Liver (tissue), 9 donors: ENCODE data around the gene ARHGEF40. TPM values are rescaled to one million over a fixed set of nuclear protein-coding genes. Genes with fewer than 3 reads are reported as not detected.

ENCODE experiments used
- DNase-seq: peaks from one replicate; pipeline ENCODE4 v3.0.0-alpha.2; 2017; ENCODE audit warnings: low spot score
- H3K27ac ChIP-seq, 2 donors: one replicate each; pipeline ENCODE4 v1.7.0; 2013; ENCODE audit warnings: inconsistent platforms in 2 of 2, low read length in 2 of 2, control low read depth in 1 of 2, low read depth in 1 of 2, mild to moderate bottlenecking in 1 of 2
- H3K27me3 ChIP-seq, 4 donors: one replicate each; pipeline versions ENCODE4 v1.6.1 to v1.7.0; 2013; ENCODE audit warnings: low read length in 3 of 4, inconsistent platforms in 1 of 4, mild to moderate bottlenecking in 1 of 4, moderate library complexity in 1 of 4; ENCODE audit not compliant: control insufficient read depth in 4 of 4, insufficient read depth in 4 of 4
- H3K36me3 ChIP-seq, 4 donors: one replicate each; pipeline versions ENCODE4 v1.6.1 to v1.7.0; 2013; ENCODE audit warnings: low read length in 3 of 4, mild to moderate bottlenecking in 3 of 4, low read depth in 1 of 4, moderate library complexity in 1 of 4; ENCODE audit not compliant: control insufficient read depth in 4 of 4, insufficient read depth in 3 of 4
- H3K4me1 ChIP-seq, 4 donors: one replicate each; pipeline versions ENCODE4 v1.6.1 to v1.7.0; 2013; ENCODE audit warnings: low read length in 3 of 4, mild to moderate bottlenecking in 3 of 4, moderate library complexity in 1 of 4; ENCODE audit not compliant: control insufficient read depth in 4 of 4, insufficient read depth in 4 of 4
- H3K4me3 ChIP-seq, 3 donors: one replicate each; pipeline versions ENCODE4 v1.6.1 to v1.7.0; 2013; ENCODE audit warnings: low read length in 3 of 3, control low read depth in 1 of 3, low read depth in 1 of 3, mild to moderate bottlenecking in 1 of 3
- H3K9ac ChIP-seq, 2 donors: one replicate each; pipeline ENCODE4 v1.7.0; 2013; ENCODE audit warnings: low read length in 2 of 2, mild to moderate bottlenecking in 2 of 2, moderate library complexity in 2 of 2, control low read depth in 1 of 2, low read depth in 1 of 2
- H3K9me3 ChIP-seq, 4 donors: one replicate each; pipeline versions ENCODE4 v1.6.1 to v1.7.0; 2013; ENCODE audit warnings: low read length in 3 of 4; ENCODE audit not compliant: control insufficient read depth in 4 of 4
- FOXA1 ChIP-seq: IDR thresholded peaks from 2 replicates; pipeline ENCODE4 v1.6.1; 2016; ENCODE audit warnings: antibody characterized with exemption
- FOXA2 ChIP-seq: IDR thresholded peaks from 2 replicates; pipeline ENCODE4 v1.6.1; 2016; ENCODE audit warnings: antibody characterized with exemption
- GABPA ChIP-seq, 2 donors: IDR thresholded peaks in 1 of 2; conservative IDR thresholded peaks in 1 of 2; 2 replicates each; pipeline ENCODE4 v1.6.1; 2016; ENCODE audit warnings: antibody characterized with exemption in 2 of 2, mild to moderate bottlenecking in 1 of 2, moderate library complexity in 1 of 2
- HNF4A ChIP-seq, 2 donors: conservative IDR thresholded peaks; 2 replicates each; pipeline ENCODE4 v1.6.1; 2016; ENCODE audit warnings: antibody characterized with exemption in 2 of 2, mild to moderate bottlenecking in 2 of 2
- HNF4G ChIP-seq: IDR thresholded peaks from 2 replicates; pipeline ENCODE4 v1.6.1; 2016; ENCODE audit warnings: antibody characterized with exemption
- JUND ChIP-seq, 2 donors: IDR thresholded peaks; 2 replicates each; pipeline ENCODE4 v1.6.1; 2016; ENCODE audit warnings: antibody characterized with exemption in 2 of 2
- NR2F2 ChIP-seq: IDR thresholded peaks from 2 replicates; pipeline ENCODE4 v1.6.1; 2016; ENCODE audit warnings: antibody characterized with exemption
- RAD21 ChIP-seq, 2 donors: IDR thresholded peaks; 2 replicates each; pipeline ENCODE4 v1.6.1; 2016; ENCODE audit warnings: antibody characterized with exemption in 2 of 2, mild to moderate bottlenecking in 2 of 2
- SP1 ChIP-seq: IDR thresholded peaks from 2 replicates; pipeline ENCODE4 v1.6.1; 2018; ENCODE audit warnings: antibody characterized with exemption, mild to moderate bottlenecking
- TAF1 ChIP-seq: conservative IDR thresholded peaks from 2 replicates; pipeline ENCODE4 v1.6.1; 2016; ENCODE audit warnings: antibody characterized with exemption, mild to moderate bottlenecking
- YY1 ChIP-seq: IDR thresholded peaks from 2 replicates; pipeline ENCODE4 v1.6.1; 2016; ENCODE audit warnings: antibody characterized with exemption, mild to moderate bottlenecking
- WGBS: extraction: QIAGEN DNeasy Blood & Tissue Kit; methylation state at CpG from one replicate; pipeline ENCODE4 v1.1.7; 2013; 5-methylcytosine and 5-hydroxymethylcytosine counted together
- polyA plus RNA-seq, 2 donors: library from polyadenylated mRNA; stranded (reverse) in 1 of 2; unstranded in 1 of 2; fragments of 200-250 nt in 1 of 2; fragments of >200 nt in 1 of 2; fragmentation: Nextera tagmentation in 1 of 2; extraction: Ambion mirVana in 1 of 2; gene quantifications; one replicate each; pipeline versions ENCODE4 v1.2.1 to v1.2.3, GENCODE V29; 2013 to 2015
- total RNA-seq, 2 donors: library from RNA; depleted of rRNA; stranded (reverse); fragments of >200 nt; gene quantifications; one replicate each; pipeline ENCODE4 v1.2.3, GENCODE V29; 2014
- TF ChIP-seq, protein P1 (sequence below): fragments of 150-350 bp; IDR thresholded peaks from 2 replicates; pipeline ENCODE4 v1.5.1; 2017; ENCODE audit warnings: improper control_type of control experiment, low read depth, low read length; ENCODE audit not compliant: missing input control
- TF ChIP-seq, protein P2 (sequence below): IDR thresholded peaks from 2 replicates; pipeline ENCODE4 v1.6.1; 2016; ENCODE audit warnings: antibody characterized with exemption
- TF ChIP-seq, protein P3 (sequence below): IDR thresholded peaks from 2 replicates; pipeline ENCODE4 v1.6.1; 2016; ENCODE audit warnings: antibody characterized with exemption
- TF ChIP-seq, protein P4 (sequence below): IDR thresholded peaks from 2 replicates; pipeline ENCODE4 v1.6.1; 2016; ENCODE audit warnings: antibody characterized with exemption, mild to moderate bottlenecking
- donor health status: healthy.
- donor health status: healthy.
- donor health status: healthy.
- donor health status: healthy.
- donor health status: healthy.

ARHGEF40 gene
- total and polyA plus RNA-seq, 4 donors = 9.3 to 42.5 (median 16.9) TPM

DNA sequence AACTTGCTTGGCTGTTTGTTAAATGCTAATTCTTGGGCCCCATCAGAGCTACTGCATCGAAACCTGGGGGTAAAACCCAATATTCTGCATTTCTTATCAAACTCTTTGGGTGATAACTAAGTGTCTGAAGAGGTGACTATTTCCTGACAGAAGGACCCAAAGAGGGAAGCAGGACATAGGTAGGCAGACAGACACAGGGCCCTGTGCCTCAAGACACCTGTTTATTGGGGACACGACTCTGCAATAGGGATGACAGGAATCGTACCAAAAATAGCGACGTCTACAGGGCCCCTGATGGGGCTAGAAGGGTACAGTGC lies 19.7 kb downstream of the ARHGEF40 start:
- H3K27me3 ChIP-seq = no peaks in the 10 kb centered on the region
- TF ChIP-seq RAD21 (IDR thresholded peaks at IDR 0.05) (no peak), HNF4A (conservative IDR thresholded peaks at IDR 0.05) (no peak), FOXA2 (no peak), NR2F2 (no peak), GABPA (IDR thresholded peaks at IDR 0.05 in 1 of 2, conservative IDR thresholded peaks at IDR 0.05 in 1 of 2) (no peak), JUND (IDR thresholded peaks at IDR 0.05) (no peak)
- no peak overlapping the region for H3K27ac ChIP-seq
- H3K9me3 ChIP-seq = no peaks in the 10 kb centered on the region
- no peak for DNase-seq
- no peak overlapping the region for H3K4me3 ChIP-seq
- H3K36me3 ChIP-seq = peaks cover 15 to 31% (median 20%) of the 10 kb centered on the region in 4 donors
- H3K4me1 ChIP-seq = peaks cover 6 to 15% (median 8%) of the 10 kb centered on the region in 4 donors
- 89% methylated on average over 5 of the region's 5 CpGs for WGBS
- no peak overlapping the region for H3K9ac ChIP-seq

DNA sequence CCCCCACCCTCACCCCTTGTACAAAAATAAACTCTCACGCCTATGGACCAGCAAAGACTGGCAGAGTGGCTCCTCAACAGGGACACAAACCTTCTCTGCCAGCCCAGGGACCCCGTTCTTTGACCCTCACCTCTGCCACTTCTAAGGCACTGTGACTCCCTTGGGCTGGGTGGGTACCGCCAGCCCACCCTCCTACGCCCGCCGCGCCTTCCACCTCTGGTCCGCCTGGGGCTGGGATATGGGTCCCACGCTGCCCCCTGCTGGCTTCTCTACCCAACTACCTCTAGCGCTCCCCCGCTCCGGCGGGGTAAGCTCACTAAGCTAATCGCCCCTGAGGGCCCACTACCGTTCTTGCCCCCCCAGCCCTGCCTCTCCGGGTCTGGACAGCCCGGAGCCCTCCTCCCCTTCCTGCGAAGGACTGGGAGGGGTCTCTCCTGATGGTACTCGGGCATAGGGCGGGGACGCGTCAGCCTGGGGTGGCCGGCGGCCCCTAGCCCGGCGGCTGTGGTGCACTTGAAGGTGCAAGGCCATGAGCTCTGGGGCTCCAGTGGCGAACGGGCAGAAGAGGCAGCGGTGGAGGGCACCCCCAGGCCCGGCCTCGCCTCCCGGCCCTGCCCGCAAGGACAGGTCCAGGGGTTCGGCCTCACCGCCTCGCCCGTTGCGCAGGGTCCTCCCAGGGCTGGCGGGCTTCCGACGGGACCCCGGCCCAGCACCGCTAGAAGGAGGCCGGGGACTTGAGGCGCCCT lies 20.3 kb downstream of the ARHGEF40 start:
- Histone ChIP-seq H3K36me3 (peaks cover 15 to 26% (median 19%) of the 10 kb centered on the region in 4 donors), H3K4me1 (peaks cover 2 to 10% (median 3%) of the 10 kb centered on the region in 4 donors), H3K4me3 (no peak overlapping the region), H3K27ac (no peak overlapping the region), H3K9me3 (no peaks in the 10 kb centered on the region), H3K9ac (no peak overlapping the region), H3K27me3 (no peaks in the 10 kb centered on the region)
- DNase-seq = no peak
- 94% methylated on average over 45 of the region's 45 CpGs for WGBS
- TF ChIP-seq, protein P1, sequence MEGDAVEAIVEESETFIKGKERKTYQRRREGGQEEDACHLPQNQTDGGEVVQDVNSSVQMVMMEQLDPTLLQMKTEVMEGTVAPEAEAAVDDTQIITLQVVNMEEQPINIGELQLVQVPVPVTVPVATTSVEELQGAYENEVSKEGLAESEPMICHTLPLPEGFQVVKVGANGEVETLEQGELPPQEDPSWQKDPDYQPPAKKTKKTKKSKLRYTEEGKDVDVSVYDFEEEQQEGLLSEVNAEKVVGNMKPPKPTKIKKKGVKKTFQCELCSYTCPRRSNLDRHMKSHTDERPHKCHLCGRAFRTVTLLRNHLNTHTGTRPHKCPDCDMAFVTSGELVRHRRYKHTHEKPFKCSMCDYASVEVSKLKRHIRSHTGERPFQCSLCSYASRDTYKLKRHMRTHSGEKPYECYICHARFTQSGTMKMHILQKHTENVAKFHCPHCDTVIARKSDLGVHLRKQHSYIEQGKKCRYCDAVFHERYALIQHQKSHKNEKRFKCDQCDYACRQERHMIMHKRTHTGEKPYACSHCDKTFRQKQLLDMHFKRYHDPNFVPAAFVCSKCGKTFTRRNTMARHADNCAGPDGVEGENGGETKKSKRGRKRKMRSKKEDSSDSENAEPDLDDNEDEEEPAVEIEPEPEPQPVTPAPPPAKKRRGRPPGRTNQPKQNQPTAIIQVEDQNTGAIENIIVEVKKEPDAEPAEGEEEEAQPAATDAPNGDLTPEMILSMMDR = peak; percentile 35
- TF ChIP-seq RAD21 (IDR thresholded peaks at IDR 0.05) (peak; percentile 13 to 39), JUND (IDR thresholded peaks at IDR 0.05) (no peak)

DNA sequence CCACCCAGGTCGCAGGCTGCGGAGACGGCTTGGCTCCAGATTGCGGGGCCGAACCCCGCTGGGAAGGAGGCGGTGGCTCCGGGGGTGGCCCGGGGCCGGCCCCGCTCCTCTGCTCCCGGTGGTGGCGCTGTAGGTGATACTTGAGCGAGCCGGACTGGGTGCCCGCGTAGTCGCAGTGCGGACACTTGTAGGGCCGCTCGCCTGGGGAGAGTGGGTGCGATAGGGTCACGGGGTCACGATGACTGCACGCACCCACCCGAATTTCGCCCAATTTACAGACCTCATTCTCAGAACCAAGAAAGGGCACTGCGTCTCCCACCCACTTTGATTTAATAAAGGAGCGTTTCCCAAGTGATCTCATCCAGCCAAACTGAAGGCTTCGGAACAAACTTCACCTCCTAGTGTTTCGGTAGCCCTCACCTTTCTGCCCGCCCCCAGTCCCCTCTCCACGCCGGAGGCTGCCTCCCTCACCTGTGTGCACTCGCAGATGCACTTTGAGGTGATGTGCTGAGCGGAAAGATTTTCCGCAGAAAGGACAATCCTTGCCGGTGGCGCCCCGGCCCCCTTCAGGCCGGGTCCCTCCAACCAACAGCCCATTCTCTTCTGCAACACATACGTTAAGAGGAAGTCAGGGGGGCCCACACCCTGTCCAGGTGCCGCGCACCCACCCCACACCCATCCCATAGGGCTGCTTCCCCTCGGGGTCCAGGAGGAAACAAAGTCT lies 21.0 kb downstream of the ARHGEF40 start:
- Histone ChIP-seq H3K9ac (no peak overlapping the region), H3K4me3 (no peak overlapping the region), H3K27ac (no peak overlapping the region), H3K4me1 (peaks cover 0 to 7% (median 3%) of the 10 kb centered on the region in 4 donors), H3K36me3 (peaks cover 12 to 24% (median 19%) of the 10 kb centered on the region in 4 donors), H3K27me3 (no peaks in the 10 kb centered on the region), H3K9me3 (no peaks in the 10 kb centered on the region)
- WGBS = 94% methylated on average over 45 of the region's 45 CpGs
- TF ChIP-seq, protein P2, sequence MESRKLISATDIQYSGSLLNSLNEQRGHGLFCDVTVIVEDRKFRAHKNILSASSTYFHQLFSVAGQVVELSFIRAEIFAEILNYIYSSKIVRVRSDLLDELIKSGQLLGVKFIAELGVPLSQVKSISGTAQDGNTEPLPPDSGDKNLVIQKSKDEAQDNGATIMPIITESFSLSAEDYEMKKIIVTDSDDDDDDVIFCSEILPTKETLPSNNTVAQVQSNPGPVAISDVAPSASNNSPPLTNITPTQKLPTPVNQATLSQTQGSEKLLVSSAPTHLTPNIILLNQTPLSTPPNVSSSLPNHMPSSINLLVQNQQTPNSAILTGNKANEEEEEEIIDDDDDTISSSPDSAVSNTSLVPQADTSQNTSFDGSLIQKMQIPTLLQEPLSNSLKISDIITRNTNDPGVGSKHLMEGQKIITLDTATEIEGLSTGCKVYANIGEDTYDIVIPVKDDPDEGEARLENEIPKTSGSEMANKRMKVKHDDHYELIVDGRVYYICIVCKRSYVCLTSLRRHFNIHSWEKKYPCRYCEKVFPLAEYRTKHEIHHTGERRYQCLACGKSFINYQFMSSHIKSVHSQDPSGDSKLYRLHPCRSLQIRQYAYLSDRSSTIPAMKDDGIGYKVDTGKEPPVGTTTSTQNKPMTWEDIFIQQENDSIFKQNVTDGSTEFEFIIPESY = no peak
- no peak for TF ChIP-seq FOXA1
- TF ChIP-seq, protein P3, sequence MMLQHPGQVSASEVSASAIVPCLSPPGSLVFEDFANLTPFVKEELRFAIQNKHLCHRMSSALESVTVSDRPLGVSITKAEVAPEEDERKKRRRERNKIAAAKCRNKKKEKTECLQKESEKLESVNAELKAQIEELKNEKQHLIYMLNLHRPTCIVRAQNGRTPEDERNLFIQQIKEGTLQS = no peak
- TF ChIP-seq, protein P4, sequence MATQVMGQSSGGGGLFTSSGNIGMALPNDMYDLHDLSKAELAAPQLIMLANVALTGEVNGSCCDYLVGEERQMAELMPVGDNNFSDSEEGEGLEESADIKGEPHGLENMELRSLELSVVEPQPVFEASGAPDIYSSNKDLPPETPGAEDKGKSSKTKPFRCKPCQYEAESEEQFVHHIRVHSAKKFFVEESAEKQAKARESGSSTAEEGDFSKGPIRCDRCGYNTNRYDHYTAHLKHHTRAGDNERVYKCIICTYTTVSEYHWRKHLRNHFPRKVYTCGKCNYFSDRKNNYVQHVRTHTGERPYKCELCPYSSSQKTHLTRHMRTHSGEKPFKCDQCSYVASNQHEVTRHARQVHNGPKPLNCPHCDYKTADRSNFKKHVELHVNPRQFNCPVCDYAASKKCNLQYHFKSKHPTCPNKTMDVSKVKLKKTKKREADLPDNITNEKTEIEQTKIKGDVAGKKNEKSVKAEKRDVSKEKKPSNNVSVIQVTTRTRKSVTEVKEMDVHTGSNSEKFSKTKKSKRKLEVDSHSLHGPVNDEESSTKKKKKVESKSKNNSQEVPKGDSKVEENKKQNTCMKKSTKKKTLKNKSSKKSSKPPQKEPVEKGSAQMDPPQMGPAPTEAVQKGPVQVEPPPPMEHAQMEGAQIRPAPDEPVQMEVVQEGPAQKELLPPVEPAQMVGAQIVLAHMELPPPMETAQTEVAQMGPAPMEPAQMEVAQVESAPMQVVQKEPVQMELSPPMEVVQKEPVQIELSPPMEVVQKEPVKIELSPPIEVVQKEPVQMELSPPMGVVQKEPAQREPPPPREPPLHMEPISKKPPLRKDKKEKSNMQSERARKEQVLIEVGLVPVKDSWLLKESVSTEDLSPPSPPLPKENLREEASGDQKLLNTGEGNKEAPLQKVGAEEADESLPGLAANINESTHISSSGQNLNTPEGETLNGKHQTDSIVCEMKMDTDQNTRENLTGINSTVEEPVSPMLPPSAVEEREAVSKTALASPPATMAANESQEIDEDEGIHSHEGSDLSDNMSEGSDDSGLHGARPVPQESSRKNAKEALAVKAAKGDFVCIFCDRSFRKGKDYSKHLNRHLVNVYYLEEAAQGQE = no peak
- no peak for TF ChIP-seq HNF4A (conservative IDR thresholded peaks at IDR 0.05)
- no peak for TF ChIP-seq GABPA (IDR thresholded peaks at IDR 0.05 in 1 of 2, conservative IDR thresholded peaks at IDR 0.05 in 1 of 2)
- no peak for TF ChIP-seq YY1
- TF ChIP-seq SP1 = no peak
- TF ChIP-seq HNF4G = no peak
- TF ChIP-seq JUND (IDR thresholded peaks at IDR 0.05) = no peak
- TF ChIP-seq RAD21 (IDR thresholded peaks at IDR 0.05) = no peak
- TF ChIP-seq FOXA2 = no peak
- TF ChIP-seq, protein P1 = no peak
- no peak for TF ChIP-seq TAF1
- TF ChIP-seq NR2F2 = no peak
- DNase-seq = no peak
